GM23338 (cell line): ENCODE results near the gene STK24. TPM values are rescaled to one million over a fixed set of nuclear protein-coding genes. Genes with fewer than 3 reads are reported as not detected.

ENCODE experiments used
- ATAC-seq: fragments of 200-7000 bp; cut with Tn5 transposase; 3 replicates; pipeline ENCODE4 v1.9.1; 2020
- DNase-seq: peaks from one replicate; pipeline ENCODE4 v3.0.0-alpha.2; 2015; ENCODE audit warnings: low spot score
- H2AFZ ChIP-seq: fragments of 200-600 bp; sonication (generic); 2 replicates; pipeline ENCODE4 v1.8.0; 2016; ENCODE audit warnings: antibody characterized with exemption, mild to moderate bottlenecking, moderate library complexity
- H3F3A ChIP-seq: fragments of 200-600 bp; sonication (generic); replicated peaks from 2 replicates; pipeline ENCODE4 v1.8.0; 2017; ENCODE audit warnings: antibody characterized with exemption, mixed run types, low read depth
- H3K27ac ChIP-seq: fragments of 200-600 bp; sonication (generic); 2 replicates; pipeline ENCODE4 v1.6.1; 2016; ENCODE audit warnings: low read depth
- H3K27me3 ChIP-seq: fragments of 200-600 bp; sonication (generic); 2 replicates; pipeline ENCODE4 v1.8.0; 2016; ENCODE audit warnings: mild to moderate bottlenecking, mixed run types, moderate library complexity; ENCODE audit not compliant: insufficient read depth
- H3K36me3 ChIP-seq: fragments of 200-600 bp; sonication (generic); 2 replicates; pipeline ENCODE4 v1.8.0; 2016; ENCODE audit warnings: mild to moderate bottlenecking; ENCODE audit not compliant: insufficient read depth
- H3K4me1 ChIP-seq: fragments of 200-600 bp; sonication (generic); 2 replicates; pipeline ENCODE4 v1.8.0; 2016; ENCODE audit warnings: mild to moderate bottlenecking, moderate library complexity; ENCODE audit not compliant: insufficient read depth
- H3K4me2 ChIP-seq: fragments of 200-600 bp; sonication (generic); 2 replicates; pipeline ENCODE4 v1.7.1; 2017; ENCODE audit warnings: mixed run types
- H3K4me3 ChIP-seq: fragments of 200-600 bp; sonication (generic); 2 replicates; pipeline ENCODE4 v1.6.1; 2016; ENCODE audit warnings: mixed run types
- H3K79me2 ChIP-seq: fragments of 200-600 bp; sonication (generic); replicated peaks from 2 replicates; pipeline ENCODE4 v1.8.0; 2017; ENCODE audit warnings: mild to moderate bottlenecking; ENCODE audit not compliant: insufficient read depth
- H3K9me2 ChIP-seq: fragments of 200-600 bp; sonication (generic); 2 replicates; pipeline ENCODE4 v1.8.0; 2017; ENCODE audit not compliant: insufficient read depth
- H4K20me1 ChIP-seq: fragments of 200-600 bp; sonication (generic); replicated peaks from 2 replicates; pipeline ENCODE4 v1.8.0; 2017; ENCODE audit warnings: mild to moderate bottlenecking; ENCODE audit not compliant: insufficient read depth
- H3K27ac Mint-ChIP-seq: 2 replicates; pipeline ENCODE4 v1.8.0; 2020; ENCODE audit warnings: inconsistent platforms, mild to moderate bottlenecking, moderate library complexity, mixed read lengths
- H3K27me3 Mint-ChIP-seq: 3 replicates; pipeline ENCODE4 v1.8.0; 2022; ENCODE audit warnings: low read depth, mild to moderate bottlenecking, moderate library complexity, mixed read lengths, inconsistent platforms; ENCODE audit not compliant: insufficient read depth, poor library complexity
- H3K36me3 Mint-ChIP-seq: 3 replicates; pipeline ENCODE4 v1.8.0; 2021; ENCODE audit warnings: low read depth, mild to moderate bottlenecking, inconsistent platforms, moderate library complexity, mixed read lengths
- H3K4me1 Mint-ChIP-seq: 3 replicates; pipeline ENCODE4 v1.8.0; 2020; ENCODE audit warnings: mild to moderate bottlenecking, inconsistent platforms, mixed read lengths
- H3K4me3 Mint-ChIP-seq: 3 replicates; pipeline ENCODE4 v1.8.0; 2021; ENCODE audit warnings: moderate library complexity, mild to moderate bottlenecking, inconsistent platforms, mixed read lengths
- H3K9me3 Mint-ChIP-seq: 3 replicates; pipeline ENCODE4 v1.8.0; 2020; ENCODE audit warnings: moderate library complexity, mild to moderate bottlenecking, inconsistent platforms, mixed read lengths
- CREB1 ChIP-seq: fragments of 250-450 bp; sonication (Bioruptor Pico); IDR thresholded peaks from 2 replicates; pipeline ENCODE4 v1.5.0; 2020; ENCODE audit warnings: low read depth, mild to moderate bottlenecking, moderate library complexity
- EZH2 ChIP-seq: fragments of 200-600 bp; sonication (generic); IDR thresholded peaks from one replicate; pipeline ENCODE4 v1.8.0; 2017; ENCODE audit warnings: antibody characterized with exemption, mild to moderate bottlenecking, low read depth; ENCODE audit not compliant: unreplicated experiment
- EZH2phosphoT487 ChIP-seq: fragments of 200-600 bp; sonication (generic); IDR thresholded peaks from one replicate; pipeline ENCODE4 v1.8.1; 2018; ENCODE audit warnings: antibody characterized with exemption; ENCODE audit not compliant: unreplicated experiment
- JUNB ChIP-seq: IDR thresholded peaks from one replicate; pipeline ENCODE4 v1.6.1; 2016; ENCODE audit warnings: antibody characterized with exemption; ENCODE audit not compliant: unreplicated experiment
- NANOG ChIP-seq: IDR thresholded peaks from 2 replicates; pipeline ENCODE4 v1.6.1; 2016; ENCODE audit warnings: antibody characterized with exemption, borderline replicate concordance
- POLR2AphosphoS5 ChIP-seq: IDR thresholded peaks from 2 replicates; pipeline ENCODE4 v1.6.1; 2016; ENCODE audit warnings: antibody characterized with exemption, low read depth
- STAT1 ChIP-seq: IDR thresholded peaks from one replicate; pipeline ENCODE4 v1.6.1; 2016; ENCODE audit warnings: antibody characterized with exemption; ENCODE audit not compliant: unreplicated experiment
- ZNF114 ChIP-seq: fragments of 250-450 bp; sonication (Bioruptor Pico); IDR thresholded peaks from 2 replicates; pipeline ENCODE4 v1.5.0; 2020; ENCODE audit warnings: mild to moderate bottlenecking, moderate library complexity
- ZNF331 ChIP-seq: fragments of 250-450 bp; sonication (Bioruptor Pico); IDR thresholded peaks from 2 replicates; pipeline ENCODE4 v1.5.0; 2020; ENCODE audit warnings: low read depth, mild to moderate bottlenecking, moderate library complexity
- ZNF462 ChIP-seq: fragments of 250-450 bp; sonication (Bioruptor Pico); IDR thresholded peaks from 2 replicates; pipeline ENCODE4 v1.5.0; 2020; ENCODE audit warnings: mild to moderate bottlenecking, moderate library complexity
- polyA plus RNA-seq: library from polyadenylated mRNA; unstranded; fragments of >200 nt; fragmentation: Nextera tagmentation; extraction: Ambion mirVana; gene quantifications from 2 replicates; pipeline ENCODE4 v1.2.1, GENCODE V29; 2016
- total RNA-seq: library from RNA; depleted of rRNA; stranded (reverse); fragments of >200 nt; shearing (Covaris generic); gene quantifications from 2 replicates; pipeline ENCODE4 v1.2.3, GENCODE V29; 2014
- TF ChIP-seq, protein P1 (sequence below), 2 experiments: fragments of 200-600 bp in 1 of 2; sonication (generic) in 1 of 2; conservative IDR thresholded peaks; 2 replicates each; pipeline versions ENCODE4 v1.5.1 to v1.6.1; 2016 to 2017; ENCODE audit warnings: antibody characterized with exemption in 2 of 2, low read depth in 2 of 2, mild to moderate bottlenecking in 2 of 2, moderate library complexity in 1 of 2
- TF ChIP-seq, protein P2 (sequence below): IDR thresholded peaks from one replicate; pipeline ENCODE4 v1.6.1; 2018; ENCODE audit warnings: antibody characterized with exemption; ENCODE audit not compliant: unreplicated experiment
- TF ChIP-seq, protein P3 (sequence below): IDR thresholded peaks from 2 replicates; pipeline ENCODE4 v1.6.1; 2016; ENCODE audit warnings: antibody characterized with exemption

STK24 gene
- total and polyA plus RNA-seq, 2 experiments from 2014 or later, result 56.5 to 144 TPM

GRCh38 chr13:98509271-98510155 is 67.4 kb downstream of the STK24 start:
- H3K4me2 ChIP-seq, result no peak overlapping the region
- H3K27ac Mint-ChIP-seq, result no peak overlapping the region

More at GRCh38 chr13:98509271-98510155, 67.4 kb downstream of the STK24 start:
- ATAC-seq (no peak), DNase-seq (no peak)
- TF ChIP-seq CREB1 (CRISPR knock-in tag) (no peak), ZNF114 (CRISPR knock-in tag) (no peak), NANOG (no peak), POLR2AphosphoS5 (no peak), EZH2 (no peak), JUNB (no peak), ZNF462 (CRISPR knock-in tag) (no peak), ZNF331 (CRISPR knock-in tag) (no peak), STAT1 (no peak), EZH2phosphoT487 (no peak)
- TF ChIP-seq, protein P1, sequence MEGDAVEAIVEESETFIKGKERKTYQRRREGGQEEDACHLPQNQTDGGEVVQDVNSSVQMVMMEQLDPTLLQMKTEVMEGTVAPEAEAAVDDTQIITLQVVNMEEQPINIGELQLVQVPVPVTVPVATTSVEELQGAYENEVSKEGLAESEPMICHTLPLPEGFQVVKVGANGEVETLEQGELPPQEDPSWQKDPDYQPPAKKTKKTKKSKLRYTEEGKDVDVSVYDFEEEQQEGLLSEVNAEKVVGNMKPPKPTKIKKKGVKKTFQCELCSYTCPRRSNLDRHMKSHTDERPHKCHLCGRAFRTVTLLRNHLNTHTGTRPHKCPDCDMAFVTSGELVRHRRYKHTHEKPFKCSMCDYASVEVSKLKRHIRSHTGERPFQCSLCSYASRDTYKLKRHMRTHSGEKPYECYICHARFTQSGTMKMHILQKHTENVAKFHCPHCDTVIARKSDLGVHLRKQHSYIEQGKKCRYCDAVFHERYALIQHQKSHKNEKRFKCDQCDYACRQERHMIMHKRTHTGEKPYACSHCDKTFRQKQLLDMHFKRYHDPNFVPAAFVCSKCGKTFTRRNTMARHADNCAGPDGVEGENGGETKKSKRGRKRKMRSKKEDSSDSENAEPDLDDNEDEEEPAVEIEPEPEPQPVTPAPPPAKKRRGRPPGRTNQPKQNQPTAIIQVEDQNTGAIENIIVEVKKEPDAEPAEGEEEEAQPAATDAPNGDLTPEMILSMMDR (conservative IDR thresholded peaks at IDR 0.05; ENCODE audit: low read depth in 2 of 2), result no peak
- TF ChIP-seq, protein P2, sequence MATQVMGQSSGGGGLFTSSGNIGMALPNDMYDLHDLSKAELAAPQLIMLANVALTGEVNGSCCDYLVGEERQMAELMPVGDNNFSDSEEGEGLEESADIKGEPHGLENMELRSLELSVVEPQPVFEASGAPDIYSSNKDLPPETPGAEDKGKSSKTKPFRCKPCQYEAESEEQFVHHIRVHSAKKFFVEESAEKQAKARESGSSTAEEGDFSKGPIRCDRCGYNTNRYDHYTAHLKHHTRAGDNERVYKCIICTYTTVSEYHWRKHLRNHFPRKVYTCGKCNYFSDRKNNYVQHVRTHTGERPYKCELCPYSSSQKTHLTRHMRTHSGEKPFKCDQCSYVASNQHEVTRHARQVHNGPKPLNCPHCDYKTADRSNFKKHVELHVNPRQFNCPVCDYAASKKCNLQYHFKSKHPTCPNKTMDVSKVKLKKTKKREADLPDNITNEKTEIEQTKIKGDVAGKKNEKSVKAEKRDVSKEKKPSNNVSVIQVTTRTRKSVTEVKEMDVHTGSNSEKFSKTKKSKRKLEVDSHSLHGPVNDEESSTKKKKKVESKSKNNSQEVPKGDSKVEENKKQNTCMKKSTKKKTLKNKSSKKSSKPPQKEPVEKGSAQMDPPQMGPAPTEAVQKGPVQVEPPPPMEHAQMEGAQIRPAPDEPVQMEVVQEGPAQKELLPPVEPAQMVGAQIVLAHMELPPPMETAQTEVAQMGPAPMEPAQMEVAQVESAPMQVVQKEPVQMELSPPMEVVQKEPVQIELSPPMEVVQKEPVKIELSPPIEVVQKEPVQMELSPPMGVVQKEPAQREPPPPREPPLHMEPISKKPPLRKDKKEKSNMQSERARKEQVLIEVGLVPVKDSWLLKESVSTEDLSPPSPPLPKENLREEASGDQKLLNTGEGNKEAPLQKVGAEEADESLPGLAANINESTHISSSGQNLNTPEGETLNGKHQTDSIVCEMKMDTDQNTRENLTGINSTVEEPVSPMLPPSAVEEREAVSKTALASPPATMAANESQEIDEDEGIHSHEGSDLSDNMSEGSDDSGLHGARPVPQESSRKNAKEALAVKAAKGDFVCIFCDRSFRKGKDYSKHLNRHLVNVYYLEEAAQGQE, result no peak
- TF ChIP-seq, protein P3, sequence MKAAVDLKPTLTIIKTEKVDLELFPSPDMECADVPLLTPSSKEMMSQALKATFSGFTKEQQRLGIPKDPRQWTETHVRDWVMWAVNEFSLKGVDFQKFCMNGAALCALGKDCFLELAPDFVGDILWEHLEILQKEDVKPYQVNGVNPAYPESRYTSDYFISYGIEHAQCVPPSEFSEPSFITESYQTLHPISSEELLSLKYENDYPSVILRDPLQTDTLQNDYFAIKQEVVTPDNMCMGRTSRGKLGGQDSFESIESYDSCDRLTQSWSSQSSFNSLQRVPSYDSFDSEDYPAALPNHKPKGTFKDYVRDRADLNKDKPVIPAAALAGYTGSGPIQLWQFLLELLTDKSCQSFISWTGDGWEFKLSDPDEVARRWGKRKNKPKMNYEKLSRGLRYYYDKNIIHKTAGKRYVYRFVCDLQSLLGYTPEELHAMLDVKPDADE, result no peak
- Mint-ChIP-seq H3K4me3 (no peak overlapping the region), H3K4me1 (peaks cover 54% of the 10 kb centered on the region), H3K36me3 (peaks cover 3% of the 10 kb centered on the region; the same call in 1 of the 3 replicates), H3K27me3 (no peaks in the 10 kb centered on the region), H3K9me3 (no peaks in the 10 kb centered on the region)
- Histone ChIP-seq H3K36me3 (no peaks in the 10 kb centered on the region), H3K4me1 (peaks cover 43% of the 10 kb centered on the region), H3K9me2 (no peaks in the 10 kb centered on the region), H4K20me1 (peaks cover 49% of the 10 kb centered on the region), H3K27me3 (no peaks in the 10 kb centered on the region), H3K4me3 (no peak overlapping the region), H3K27ac (no peak overlapping the region), H3K79me2 (peaks cover 98% of the 10 kb centered on the region), H3F3A (no peaks in the 10 kb centered on the region), H2AFZ (no peak overlapping the region)
